NOMO-1 treated with dmso at 0.1 percent for 144 hours (cell line): ENCODE data around the gene CRISP1.
"Not testable (repeated sequence)": the region's sequence is repeated elsewhere in the genome, so short reads cannot be mapped to it uniquely, and the experiment has no call there.

Experiments used
- DNase-seq: peaks from one replicate; lab custom pipeline; 2025; ENCODE audit not compliant: unreplicated experiment; lab: John Stamatoyannopoulos, UW

The CRISP1 gene

GRCh38 chr6:49841424-49841823, 24.9 kb downstream of the CRISP1 start:
- DNase-seq, result no peak

- no peak for DNase-seq
Measured at GRCh38 chr6:49839957-49840356, 26.4 kb downstream of the CRISP1 start.

- DNase-seq, result no peak
Measured at GRCh38 chr6:49839162-49839561, 27.2 kb downstream of the CRISP1 start.

DNA sequence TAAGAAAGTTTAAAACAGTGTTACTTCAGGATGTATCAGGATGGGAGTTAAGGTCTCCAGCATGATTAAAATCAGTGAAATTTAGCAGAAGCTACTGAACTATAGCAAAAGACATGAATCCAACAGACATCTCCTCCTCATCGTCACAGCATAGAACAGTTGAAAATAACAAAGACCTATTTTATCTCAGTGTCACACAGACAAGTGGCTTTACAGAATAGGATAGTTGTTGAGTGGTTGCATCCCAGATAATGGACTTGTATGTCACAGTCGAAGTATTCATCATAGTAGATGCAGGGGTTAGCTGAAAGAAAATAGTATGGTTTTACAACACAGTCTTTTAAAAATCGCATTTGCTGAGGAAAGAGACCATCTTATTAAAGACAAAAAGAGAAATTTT, 31.2 kb downstream of the CRISP1 start:
- no peak for DNase-seq

DNA sequence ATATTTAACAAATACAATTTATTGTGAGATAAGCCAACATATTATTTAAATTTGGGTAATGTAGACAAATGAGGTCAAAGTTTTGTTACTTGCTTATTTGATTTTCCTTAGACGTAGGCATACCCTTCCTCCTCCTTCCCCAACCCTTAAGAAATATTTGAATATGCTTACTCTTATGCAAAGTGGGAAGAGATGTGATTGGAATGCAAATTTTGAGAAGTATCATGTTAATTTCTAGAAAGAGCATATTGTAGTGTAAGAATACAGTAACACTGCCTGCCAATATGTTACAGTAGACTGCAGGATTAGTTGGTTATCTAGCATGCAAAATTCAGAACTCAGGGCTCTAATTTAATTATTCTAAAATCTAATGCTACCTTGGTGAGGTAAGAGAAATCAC, 32.9 kb downstream of the CRISP1 start:
- no peak for DNase-seq

DNA sequence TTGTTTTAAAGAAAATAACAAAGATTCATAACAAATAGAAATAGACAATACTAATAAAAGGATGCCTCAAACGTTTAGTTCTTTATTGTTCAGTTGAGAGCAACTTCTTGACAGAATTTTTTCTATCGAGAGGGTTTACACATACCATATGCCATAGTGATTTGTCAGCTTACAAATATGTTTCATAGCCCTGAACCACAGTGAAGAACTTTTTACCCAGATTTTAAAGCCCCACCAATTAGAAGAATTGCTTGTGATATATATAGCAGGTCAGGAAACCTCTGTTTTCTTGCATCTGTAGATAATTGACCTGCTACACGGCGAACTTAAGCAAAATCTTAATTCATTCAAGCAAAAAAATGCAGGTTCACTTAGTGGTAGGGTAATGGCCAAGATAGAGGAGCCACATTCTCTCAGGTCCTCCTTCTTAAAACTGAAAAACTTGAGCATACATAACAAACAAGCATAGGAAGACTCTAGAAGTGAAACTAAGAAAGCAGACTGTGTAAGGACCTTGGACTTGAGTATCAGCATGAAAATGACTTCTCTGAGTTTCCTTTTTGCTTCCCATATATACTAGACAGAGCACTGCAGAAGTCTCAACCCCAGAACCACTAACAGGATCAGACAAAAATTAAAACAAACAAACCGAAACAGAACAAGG, 39.5 kb downstream of the CRISP1 start:
- no peak for DNase-seq

DNA sequence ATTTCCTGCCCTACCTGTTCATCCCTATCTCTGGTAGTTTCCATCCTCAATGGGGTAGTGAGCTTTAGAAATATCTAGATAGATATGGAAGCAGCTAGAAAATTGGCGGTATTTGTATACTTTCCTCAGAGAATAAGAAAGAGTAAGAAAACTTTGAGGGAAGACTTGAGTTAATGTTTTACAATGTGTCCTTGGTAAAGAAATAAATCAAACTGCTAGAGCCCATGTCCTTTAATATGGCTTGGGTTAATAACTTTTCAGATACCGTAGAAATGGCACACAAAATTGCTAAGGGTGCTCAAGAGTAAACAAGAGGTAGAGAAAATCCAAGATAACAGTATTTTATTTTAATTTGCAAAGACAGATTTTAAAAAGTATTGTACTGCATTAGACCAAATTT, 51.2 kb downstream of the CRISP1 start:
- DNase-seq, result no peak

GRCh38 chr6:49813248-49813647, 53.1 kb downstream of the CRISP1 start:
- DNase-seq, result no peak

DNA sequence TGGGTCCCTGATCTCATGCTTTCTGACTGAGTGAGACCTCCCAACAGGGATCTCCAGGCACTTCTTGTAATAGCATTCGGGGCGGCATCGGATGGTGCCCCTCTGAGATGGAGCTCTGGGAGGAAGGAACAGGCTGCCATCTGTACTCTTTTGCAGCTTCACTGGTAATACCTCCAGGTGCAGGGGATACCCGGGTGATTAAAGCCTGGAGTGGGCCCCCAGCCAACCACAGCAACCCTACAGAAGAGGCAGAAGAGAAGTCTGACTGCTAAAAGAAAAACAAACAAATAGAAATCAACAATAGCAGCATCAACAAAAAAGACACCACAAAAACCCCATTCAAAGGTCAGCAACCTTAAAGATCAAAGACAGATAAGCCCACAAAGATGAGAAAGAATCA, 60.2 kb downstream of the CRISP1 start:
- DNase-seq, result no peak

DNA sequence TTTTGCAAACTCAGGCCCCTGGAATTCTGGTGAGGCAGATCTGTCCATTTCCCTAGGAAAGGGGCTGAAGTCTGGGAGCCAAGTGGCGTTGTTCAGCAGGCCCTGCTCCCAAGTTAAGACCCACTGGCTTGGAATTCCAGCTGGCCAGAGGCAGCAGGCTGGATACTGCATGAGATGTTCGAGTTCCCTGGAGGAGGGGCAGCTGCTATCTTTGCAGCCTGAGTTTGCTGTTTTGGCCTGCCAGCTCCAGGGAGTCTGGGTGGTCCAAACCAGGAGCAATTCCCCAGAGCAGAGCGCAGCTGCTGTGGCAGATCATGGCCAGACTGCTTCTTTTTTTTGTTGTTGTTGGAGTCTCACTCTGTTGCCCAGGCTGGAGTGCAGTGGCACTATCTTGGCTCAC, 61.1 kb downstream of the CRISP1 start:
- no peak for DNase-seq

GRCh38 chr6:49801525-49801924, 64.8 kb downstream of the CRISP1 start:
- DNase-seq, result no peak

DNA sequence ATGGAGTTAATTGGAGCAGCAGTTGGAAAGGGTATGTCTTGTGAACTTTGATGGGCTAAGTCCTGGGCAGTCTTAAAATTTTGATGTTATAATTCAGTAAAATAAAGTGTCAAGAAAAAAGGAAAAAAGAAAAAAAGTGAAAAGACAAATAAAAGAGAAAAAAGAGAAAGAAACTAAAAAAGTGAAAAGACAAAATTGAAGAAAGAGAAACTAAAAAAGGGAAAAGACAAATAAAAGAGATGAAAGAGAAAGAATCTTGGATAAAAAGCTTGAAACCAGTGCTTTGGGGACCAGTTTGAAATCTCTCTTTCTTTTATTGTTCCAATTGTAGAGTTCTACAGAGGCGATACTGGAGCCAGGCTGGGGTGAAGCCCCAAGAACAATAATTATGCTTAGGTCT, 67.2 kb downstream of the CRISP1 start:
- no peak for DNase-seq

GRCh38 chr6:49796842-49797455, 69.4 kb downstream of the CRISP1 start:
- DNase-seq, result not testable (repeated sequence)

GRCh38 chr6:49790341-49790740, 76.0 kb downstream of the CRISP1 start:
- DNase-seq, result no peak

GRCh38 chr6:49787176-49787575, 79.2 kb downstream of the CRISP1 start, which contains the start of gene PGK2:
Gene PGK2, minus strand, starts transcription at chr6:49787285. Its CDS starts 98 bp downstream, at chr6:49787187.
- no peak for DNase-seq

GRCh38 chr6:49784272-49784671, 82.1 kb downstream of the CRISP1 start:
- DNase-seq, result no peak
